ENCODE measurements around the gene GLRA3. TPM values are rescaled to one million over a fixed set of nuclear protein-coding genes. Genes with fewer than 3 reads are reported as not detected.

GLRA3 gene
- total and polyA plus RNA-seq, 2 experiments from 2014 or later: 0.03 to 0.19 TPM

DNA sequence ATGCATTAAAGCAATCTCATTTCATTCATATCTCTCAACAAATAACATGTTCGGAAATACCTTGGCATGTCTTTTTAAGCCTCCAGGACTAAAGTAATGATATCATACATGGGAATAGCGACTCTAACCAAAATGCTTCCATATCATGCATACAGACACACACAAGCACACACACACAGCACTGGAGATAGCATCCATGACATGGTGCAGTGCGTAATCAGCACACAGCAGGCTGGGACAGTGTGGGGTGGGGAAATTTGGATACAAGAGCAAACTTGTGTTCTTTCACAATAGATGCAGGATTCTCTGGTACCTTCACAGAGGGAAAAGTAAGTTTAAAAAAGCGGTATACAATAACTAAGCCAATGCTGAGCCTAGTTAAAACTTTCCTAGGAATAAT lies 174.4 kb downstream of the GLRA3 start:
- no peak overlapping the region for H3K27ac Mint-ChIP-seq
- H3K9me2 ChIP-seq (ENCODE audit: insufficient read depth): no peaks in the 10 kb centered on the region
- H3K36me3 Mint-ChIP-seq (ENCODE audit: low read depth): no peaks in the 10 kb centered on the region
- TF ChIP-seq, protein P1, sequence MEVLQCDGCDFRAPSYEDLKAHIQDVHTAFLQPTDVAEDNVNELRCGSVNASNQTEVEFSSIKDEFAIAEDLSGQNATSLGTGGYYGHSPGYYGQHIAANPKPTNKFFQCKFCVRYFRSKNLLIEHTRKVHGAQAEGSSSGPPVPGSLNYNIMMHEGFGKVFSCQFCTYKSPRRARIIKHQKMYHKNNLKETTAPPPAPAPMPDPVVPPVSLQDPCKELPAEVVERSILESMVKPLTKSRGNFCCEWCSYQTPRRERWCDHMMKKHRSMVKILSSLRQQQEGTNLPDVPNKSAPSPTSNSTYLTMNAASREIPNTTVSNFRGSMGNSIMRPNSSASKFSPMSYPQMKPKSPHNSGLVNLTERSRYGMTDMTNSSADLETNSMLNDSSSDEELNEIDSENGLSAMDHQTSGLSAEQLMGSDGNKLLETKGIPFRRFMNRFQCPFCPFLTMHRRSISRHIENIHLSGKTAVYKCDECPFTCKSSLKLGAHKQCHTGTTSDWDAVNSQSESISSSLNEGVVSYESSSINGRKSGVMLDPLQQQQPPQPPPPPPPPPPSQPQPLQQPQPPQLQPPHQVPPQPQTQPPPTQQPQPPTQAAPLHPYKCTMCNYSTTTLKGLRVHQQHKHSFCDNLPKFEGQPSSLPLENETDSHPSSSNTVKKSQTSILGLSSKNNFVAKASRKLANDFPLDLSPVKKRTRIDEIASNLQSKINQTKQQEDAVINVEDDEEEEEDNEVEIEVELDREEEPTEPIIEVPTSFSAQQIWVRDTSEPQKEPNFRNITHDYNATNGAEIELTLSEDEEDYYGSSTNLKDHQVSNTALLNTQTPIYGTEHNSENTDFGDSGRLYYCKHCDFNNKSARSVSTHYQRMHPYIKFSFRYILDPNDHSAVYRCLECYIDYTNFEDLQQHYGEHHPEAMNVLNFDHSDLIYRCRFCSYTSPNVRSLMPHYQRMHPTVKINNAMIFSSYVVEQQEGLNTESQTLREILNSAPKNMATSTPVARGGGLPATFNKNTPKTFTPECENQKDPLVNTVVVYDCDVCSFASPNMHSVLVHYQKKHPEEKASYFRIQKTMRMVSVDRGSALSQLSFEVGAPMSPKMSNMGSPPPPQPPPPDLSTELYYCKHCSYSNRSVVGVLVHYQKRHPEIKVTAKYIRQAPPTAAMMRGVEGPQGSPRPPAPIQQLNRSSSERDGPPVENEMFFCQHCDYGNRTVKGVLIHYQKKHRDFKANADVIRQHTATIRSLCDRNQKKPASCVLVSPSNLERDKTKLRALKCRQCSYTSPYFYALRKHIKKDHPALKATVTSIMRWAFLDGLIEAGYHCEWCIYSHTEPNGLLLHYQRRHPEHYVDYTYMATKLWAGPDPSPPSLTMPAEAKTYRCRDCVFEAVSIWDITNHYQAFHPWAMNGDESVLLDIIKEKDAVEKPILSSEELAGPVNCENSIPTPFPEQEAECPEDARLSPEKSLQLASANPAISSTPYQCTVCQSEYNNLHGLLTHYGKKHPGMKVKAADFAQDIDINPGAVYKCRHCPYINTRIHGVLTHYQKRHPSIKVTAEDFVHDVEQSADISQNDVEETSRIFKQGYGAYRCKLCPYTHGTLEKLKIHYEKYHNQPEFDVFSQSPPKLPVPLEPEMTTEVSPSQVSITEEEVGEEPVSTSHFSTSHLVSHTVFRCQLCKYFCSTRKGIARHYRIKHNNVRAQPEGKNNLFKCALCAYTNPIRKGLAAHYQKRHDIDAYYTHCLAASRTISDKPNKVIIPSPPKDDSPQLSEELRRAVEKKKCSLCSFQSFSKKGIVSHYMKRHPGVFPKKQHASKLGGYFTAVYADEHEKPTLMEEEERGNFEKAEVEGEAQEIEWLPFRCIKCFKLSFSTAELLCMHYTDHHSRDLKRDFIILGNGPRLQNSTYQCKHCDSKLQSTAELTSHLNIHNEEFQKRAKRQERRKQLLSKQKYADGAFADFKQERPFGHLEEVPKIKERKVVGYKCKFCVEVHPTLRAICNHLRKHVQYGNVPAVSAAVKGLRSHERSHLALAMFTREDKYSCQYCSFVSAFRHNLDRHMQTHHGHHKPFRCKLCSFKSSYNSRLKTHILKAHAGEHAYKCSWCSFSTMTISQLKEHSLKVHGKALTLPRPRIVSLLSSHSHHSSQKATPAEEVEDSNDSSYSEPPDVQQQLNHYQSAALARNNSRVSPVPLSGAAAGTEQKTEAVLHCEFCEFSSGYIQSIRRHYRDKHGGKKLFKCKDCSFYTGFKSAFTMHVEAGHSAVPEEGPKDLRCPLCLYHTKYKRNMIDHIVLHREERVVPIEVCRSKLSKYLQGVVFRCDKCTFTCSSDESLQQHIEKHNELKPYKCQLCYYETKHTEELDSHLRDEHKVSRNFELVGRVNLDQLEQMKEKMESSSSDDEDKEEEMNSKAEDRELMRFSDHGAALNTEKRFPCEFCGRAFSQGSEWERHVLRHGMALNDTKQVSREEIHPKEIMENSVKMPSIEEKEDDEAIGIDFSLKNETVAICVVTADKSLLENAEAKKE (CRISPR knock-in tag; IDR thresholded peaks at IDR 0.05): no peak
- TF ChIP-seq, protein P2, sequence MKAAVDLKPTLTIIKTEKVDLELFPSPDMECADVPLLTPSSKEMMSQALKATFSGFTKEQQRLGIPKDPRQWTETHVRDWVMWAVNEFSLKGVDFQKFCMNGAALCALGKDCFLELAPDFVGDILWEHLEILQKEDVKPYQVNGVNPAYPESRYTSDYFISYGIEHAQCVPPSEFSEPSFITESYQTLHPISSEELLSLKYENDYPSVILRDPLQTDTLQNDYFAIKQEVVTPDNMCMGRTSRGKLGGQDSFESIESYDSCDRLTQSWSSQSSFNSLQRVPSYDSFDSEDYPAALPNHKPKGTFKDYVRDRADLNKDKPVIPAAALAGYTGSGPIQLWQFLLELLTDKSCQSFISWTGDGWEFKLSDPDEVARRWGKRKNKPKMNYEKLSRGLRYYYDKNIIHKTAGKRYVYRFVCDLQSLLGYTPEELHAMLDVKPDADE (IDR thresholded peaks at IDR 0.05): no peak
- TF ChIP-seq, protein P3, sequence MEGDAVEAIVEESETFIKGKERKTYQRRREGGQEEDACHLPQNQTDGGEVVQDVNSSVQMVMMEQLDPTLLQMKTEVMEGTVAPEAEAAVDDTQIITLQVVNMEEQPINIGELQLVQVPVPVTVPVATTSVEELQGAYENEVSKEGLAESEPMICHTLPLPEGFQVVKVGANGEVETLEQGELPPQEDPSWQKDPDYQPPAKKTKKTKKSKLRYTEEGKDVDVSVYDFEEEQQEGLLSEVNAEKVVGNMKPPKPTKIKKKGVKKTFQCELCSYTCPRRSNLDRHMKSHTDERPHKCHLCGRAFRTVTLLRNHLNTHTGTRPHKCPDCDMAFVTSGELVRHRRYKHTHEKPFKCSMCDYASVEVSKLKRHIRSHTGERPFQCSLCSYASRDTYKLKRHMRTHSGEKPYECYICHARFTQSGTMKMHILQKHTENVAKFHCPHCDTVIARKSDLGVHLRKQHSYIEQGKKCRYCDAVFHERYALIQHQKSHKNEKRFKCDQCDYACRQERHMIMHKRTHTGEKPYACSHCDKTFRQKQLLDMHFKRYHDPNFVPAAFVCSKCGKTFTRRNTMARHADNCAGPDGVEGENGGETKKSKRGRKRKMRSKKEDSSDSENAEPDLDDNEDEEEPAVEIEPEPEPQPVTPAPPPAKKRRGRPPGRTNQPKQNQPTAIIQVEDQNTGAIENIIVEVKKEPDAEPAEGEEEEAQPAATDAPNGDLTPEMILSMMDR (conservative IDR thresholded peaks at IDR 0.05; ENCODE audit: low read depth in 2 of 2): no peak
- no peak for TF ChIP-seq EZH2 (IDR thresholded peaks at IDR 0.05; ENCODE audit: low read depth, unreplicated experiment)
- TF ChIP-seq, protein P4, sequence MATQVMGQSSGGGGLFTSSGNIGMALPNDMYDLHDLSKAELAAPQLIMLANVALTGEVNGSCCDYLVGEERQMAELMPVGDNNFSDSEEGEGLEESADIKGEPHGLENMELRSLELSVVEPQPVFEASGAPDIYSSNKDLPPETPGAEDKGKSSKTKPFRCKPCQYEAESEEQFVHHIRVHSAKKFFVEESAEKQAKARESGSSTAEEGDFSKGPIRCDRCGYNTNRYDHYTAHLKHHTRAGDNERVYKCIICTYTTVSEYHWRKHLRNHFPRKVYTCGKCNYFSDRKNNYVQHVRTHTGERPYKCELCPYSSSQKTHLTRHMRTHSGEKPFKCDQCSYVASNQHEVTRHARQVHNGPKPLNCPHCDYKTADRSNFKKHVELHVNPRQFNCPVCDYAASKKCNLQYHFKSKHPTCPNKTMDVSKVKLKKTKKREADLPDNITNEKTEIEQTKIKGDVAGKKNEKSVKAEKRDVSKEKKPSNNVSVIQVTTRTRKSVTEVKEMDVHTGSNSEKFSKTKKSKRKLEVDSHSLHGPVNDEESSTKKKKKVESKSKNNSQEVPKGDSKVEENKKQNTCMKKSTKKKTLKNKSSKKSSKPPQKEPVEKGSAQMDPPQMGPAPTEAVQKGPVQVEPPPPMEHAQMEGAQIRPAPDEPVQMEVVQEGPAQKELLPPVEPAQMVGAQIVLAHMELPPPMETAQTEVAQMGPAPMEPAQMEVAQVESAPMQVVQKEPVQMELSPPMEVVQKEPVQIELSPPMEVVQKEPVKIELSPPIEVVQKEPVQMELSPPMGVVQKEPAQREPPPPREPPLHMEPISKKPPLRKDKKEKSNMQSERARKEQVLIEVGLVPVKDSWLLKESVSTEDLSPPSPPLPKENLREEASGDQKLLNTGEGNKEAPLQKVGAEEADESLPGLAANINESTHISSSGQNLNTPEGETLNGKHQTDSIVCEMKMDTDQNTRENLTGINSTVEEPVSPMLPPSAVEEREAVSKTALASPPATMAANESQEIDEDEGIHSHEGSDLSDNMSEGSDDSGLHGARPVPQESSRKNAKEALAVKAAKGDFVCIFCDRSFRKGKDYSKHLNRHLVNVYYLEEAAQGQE (IDR thresholded peaks at IDR 0.05; ENCODE audit: unreplicated experiment): no peak
- no peak for TF ChIP-seq NANOG (IDR thresholded peaks at IDR 0.05; ENCODE audit: borderline replicate concordance)
- no peak for TF ChIP-seq JUNB (IDR thresholded peaks at IDR 0.05; ENCODE audit: unreplicated experiment)
- TF ChIP-seq STAT1 (IDR thresholded peaks at IDR 0.05; ENCODE audit: unreplicated experiment): no peak
- no peak for TF ChIP-seq CREB1 (CRISPR knock-in tag; IDR thresholded peaks at IDR 0.05; ENCODE audit: low read depth)
- no peak for TF ChIP-seq EZH2phosphoT487 (IDR thresholded peaks at IDR 0.05; ENCODE audit: unreplicated experiment)
- TF ChIP-seq ZNF331 (CRISPR knock-in tag; IDR thresholded peaks at IDR 0.05; ENCODE audit: low read depth): no peak
- TF ChIP-seq POLR2AphosphoS5 (IDR thresholded peaks at IDR 0.05; ENCODE audit: low read depth): no peak
- H3K4me3 Mint-ChIP-seq: no peak overlapping the region
- no peaks in the 10 kb centered on the region for H3K36me3 ChIP-seq (ENCODE audit: insufficient read depth)
- H3K4me1 Mint-ChIP-seq: no peaks in the 10 kb centered on the region
- no peak overlapping the region for H3K4me3 ChIP-seq
- 0 out of 2 replicates have a peak overlapping the region, but pooled peaks have one; percentile 25 for H2AFZ ChIP-seq
- no peak for ATAC-seq
- no peaks in the 10 kb centered on the region for H3K79me2 ChIP-seq (replicated peaks; ENCODE audit: insufficient read depth)
- H3K9me3 Mint-ChIP-seq: no peaks in the 10 kb centered on the region
- no peak overlapping the region for H3K27ac ChIP-seq (ENCODE audit: low read depth)
- no peaks in the 10 kb centered on the region for H3K4me1 ChIP-seq (ENCODE audit: insufficient read depth)
- no peaks in the 10 kb centered on the region for H3K27me3 Mint-ChIP-seq (ENCODE audit: insufficient read depth, low read depth, poor library complexity)
- no peaks in the 10 kb centered on the region for H3F3A ChIP-seq (replicated peaks; ENCODE audit: low read depth)
- no peak overlapping the region for H3K4me2 ChIP-seq
- H3K27me3 ChIP-seq (ENCODE audit: insufficient read depth): no peaks in the 10 kb centered on the region
- H4K20me1 ChIP-seq (replicated peaks; ENCODE audit: insufficient read depth): no peaks in the 10 kb centered on the region
- no peak for DNase-seq (ENCODE audit: low spot score)

All from GM23338 (cell line).